GM12873 (cell line): ENCODE data around the gene ST6GALNAC3.

ENCODE experiments used
- CTCF ChIP-seq: IDR thresholded peaks from 2 replicates; pipeline ENCODE4 v1.5.1; 2012; ENCODE audit warnings: low read depth, mild to moderate bottlenecking, moderate library complexity, low read length, control low read depth; ENCODE audit not compliant: insufficient read depth; ENCODE audit errors: missing control alignments

ST6GALNAC3 gene

DNA sequence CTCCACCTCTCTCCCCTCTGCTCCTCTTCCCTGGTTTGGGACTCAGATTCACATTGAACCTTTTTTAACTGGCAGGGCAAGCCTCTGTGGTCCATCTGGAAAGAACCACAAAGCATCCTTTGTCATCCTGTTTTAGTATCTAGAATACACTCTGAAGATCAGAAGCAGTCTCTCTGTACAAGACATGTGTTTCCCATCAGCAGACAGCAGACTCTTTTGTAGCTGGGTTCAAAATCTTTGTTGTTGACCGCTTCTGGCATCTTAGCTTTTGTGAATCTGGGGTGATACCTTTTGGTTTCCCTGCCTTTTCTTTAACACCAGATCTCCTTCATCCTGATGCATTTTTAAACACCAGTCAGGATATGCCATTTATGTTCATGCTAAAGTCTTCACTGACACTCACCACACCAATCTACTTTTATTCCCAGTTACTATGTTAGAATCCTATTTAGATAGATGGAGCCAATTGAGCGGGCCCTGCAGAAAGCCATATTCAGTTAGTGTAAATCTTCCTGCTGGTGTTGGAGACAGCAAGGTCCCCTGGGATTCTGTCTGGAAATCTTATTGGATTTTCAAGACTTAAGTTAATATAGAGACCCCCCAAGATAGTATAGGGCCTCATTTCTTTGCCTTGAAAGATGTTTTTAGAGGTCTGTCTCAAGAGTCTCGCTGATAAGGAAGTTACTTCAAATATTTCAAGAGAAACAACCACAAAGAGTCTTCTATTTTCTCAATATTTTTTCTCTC lies 51.1 kb downstream of the ST6GALNAC3 start:
- TF ChIP-seq CTCF, result no peak

- no peak for TF ChIP-seq CTCF
Observed at GRCh38 chr1:76128096-76128495, 53.5 kb downstream of the ST6GALNAC3 start.

GRCh38 chr1:76129731-76130130 lies 55.2 kb downstream of the ST6GALNAC3 start:
- no peak for TF ChIP-seq CTCF

GRCh38 chr1:76130992-76131391 lies 56.4 kb downstream of the ST6GALNAC3 start:
- TF ChIP-seq CTCF, result no peak

DNA sequence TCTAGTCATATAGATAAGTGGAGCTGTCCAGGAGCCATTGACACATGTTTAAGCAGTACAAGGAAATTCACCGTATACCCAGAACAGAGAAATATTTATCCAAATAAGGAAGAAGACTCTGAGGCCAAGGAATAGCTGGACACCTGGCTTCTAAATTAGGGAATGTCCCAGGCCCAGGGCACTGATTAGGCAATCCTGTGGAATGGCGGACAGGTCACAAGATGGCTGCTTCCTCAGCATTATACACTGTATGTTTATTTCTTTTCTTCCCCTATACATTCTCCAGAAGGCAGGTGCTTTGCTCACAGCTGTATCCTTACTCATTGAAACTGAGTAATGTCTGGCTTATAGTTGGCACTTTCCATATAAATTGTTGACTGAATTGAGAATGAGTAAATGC lies 59.4 kb downstream of the ST6GALNAC3 start:
- no peak for TF ChIP-seq CTCF

DNA sequence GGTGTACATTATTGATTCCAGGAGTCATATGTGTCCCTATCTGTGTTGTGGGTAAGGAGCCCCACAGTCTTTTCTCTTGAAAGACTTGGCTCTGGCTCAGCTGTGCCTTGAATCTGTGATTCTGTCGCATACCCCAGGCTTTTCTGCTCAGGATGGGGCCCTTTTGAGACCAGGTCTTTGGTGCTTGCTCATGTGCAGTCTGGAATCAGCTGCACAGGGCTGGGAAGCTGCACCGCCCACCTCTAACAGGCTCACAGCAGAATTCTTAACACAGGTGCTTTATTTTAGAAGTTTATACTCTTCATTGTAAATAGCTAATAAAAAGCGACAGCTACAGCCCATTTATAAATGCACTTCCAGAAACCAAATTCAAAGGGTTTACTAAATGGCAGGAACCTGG lies 61.3 kb downstream of the ST6GALNAC3 start:
- TF ChIP-seq CTCF, result no peak

DNA sequence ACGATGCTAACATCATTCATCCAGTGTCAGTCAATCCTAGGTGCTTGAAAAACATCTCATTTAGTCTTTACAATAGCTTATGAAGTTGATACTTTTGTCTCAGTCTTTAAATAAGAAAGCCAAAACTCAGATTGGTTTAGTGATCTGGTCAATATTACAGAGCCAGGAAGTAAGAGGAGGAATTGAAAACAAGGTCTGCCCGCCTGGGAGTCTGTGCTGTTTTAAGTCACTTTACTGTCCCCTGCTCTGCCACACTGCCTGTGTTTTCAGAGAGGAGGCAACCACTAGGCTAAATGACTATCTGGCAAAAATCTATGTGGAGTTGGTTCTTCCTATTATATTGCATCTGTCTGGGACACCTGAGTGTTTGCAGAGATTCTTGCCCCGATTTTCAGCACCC lies 62.3 kb downstream of the ST6GALNAC3 start:
- no peak for TF ChIP-seq CTCF
